CD8-positive, alpha-beta memory T cell (primary cell): ENCODE data around the gene NLRP9. TPM values are rescaled to one million over a fixed set of nuclear protein-coding genes. Genes with fewer than 3 reads are reported as not detected.

Experiments used
- CTCF ChIA-PET: fragments of 350-600 bp; sonication (Branson Sonifier 250); formaldehyde crosslinking; loops from one replicate; lab custom pipeline; 2021; ENCODE audit warnings: antibody characterized with exemption; lab: Charles Lee
- POLR2A ChIA-PET: fragments of 350-600 bp; sonication (Branson Sonifier 250); formaldehyde crosslinking; loops from one replicate; lab custom pipeline; 2021; ENCODE audit warnings: antibody characterized with exemption; lab: Charles Lee
- DNase-seq, 5 donors: peaks; one replicate each; pipeline versions ENCODE4 v3.0.0 to v3.0.0-alpha.2; 2020 to 2022; ENCODE audit warnings: mixed read lengths in 1 of 5
- H3K27ac ChIP-seq: one replicate; pipeline ENCODE4 v1.7.0; 2013; ENCODE audit warnings: low read depth, mild to moderate bottlenecking, low read length, moderate library complexity
- H3K27me3 ChIP-seq: 2 replicates; pipeline ENCODE4 v1.7.0; 2013; ENCODE audit warnings: low read length, mild to moderate bottlenecking; ENCODE audit not compliant: insufficient read depth, poor library complexity, severe bottlenecking
- H3K36me3 ChIP-seq: 2 replicates; pipeline ENCODE4 v1.7.0; 2013; ENCODE audit warnings: mild to moderate bottlenecking, low read length, moderate library complexity; ENCODE audit not compliant: insufficient read depth
- H3K4me1 ChIP-seq: 2 replicates; pipeline ENCODE4 v1.7.0; 2013; ENCODE audit warnings: mild to moderate bottlenecking, low read length, moderate library complexity; ENCODE audit not compliant: insufficient read depth
- H3K4me3 ChIP-seq: 2 replicates; pipeline ENCODE4 v1.7.0; 2013; ENCODE audit warnings: mild to moderate bottlenecking, low read length
- H3K9me3 ChIP-seq: 2 replicates; pipeline ENCODE4 v1.7.0; 2013; ENCODE audit warnings: mild to moderate bottlenecking, low read length
- H3K27ac Mint-ChIP-seq, 8 donors: one replicate each; pipeline ENCODE4 v1.8.0; 2020 to 2021; ENCODE audit warnings: mixed read lengths in 8 of 8, mild to moderate bottlenecking in 6 of 8, inconsistent platforms in 3 of 8, moderate library complexity in 3 of 8
- H3K27me3 Mint-ChIP-seq, 2 donors: one replicate each; pipeline ENCODE4 v1.8.0; 2020 to 2021; ENCODE audit warnings: mixed read lengths in 2 of 2, mild to moderate bottlenecking in 1 of 2, moderate library complexity in 1 of 2
- H3K36me3 Mint-ChIP-seq, 3 donors: one replicate each; pipeline ENCODE4 v1.8.0; 2020 to 2021; ENCODE audit warnings: mixed read lengths in 3 of 3, inconsistent platforms in 1 of 3, mild to moderate bottlenecking in 1 of 3
- H3K4me1 Mint-ChIP-seq, 3 donors: one replicate each; pipeline ENCODE4 v1.8.0; 2020 to 2021; ENCODE audit warnings: mixed read lengths in 3 of 3, inconsistent platforms in 1 of 3, mild to moderate bottlenecking in 1 of 3
- H3K4me3 Mint-ChIP-seq, 7 donors: one replicate each; pipeline ENCODE4 v1.8.0; 2020 to 2021; ENCODE audit warnings: mixed read lengths in 7 of 7, mild to moderate bottlenecking in 6 of 7, moderate library complexity in 4 of 7, inconsistent platforms in 2 of 7
- H3K9me3 Mint-ChIP-seq, 5 donors: one replicate each; pipeline ENCODE4 v1.8.0; 2020 to 2022; ENCODE audit warnings: mixed read lengths in 5 of 5, mild to moderate bottlenecking in 3 of 5, moderate library complexity in 2 of 5, inconsistent platforms in 1 of 5
- polyA plus RNA-seq: library from polyadenylated mRNA; unstranded; fragments of 300-500 nt; fragmentation: Illumina TruSeq; gene quantifications from one replicate; pipeline ENCODE4 v1.2.3, GENCODE V29; 2021
- total RNA-seq, 2 experiments: library from RNA; stranded (reverse); gene quantifications; one replicate each; pipeline ENCODE4 v1.2.3, GENCODE V29; 2021

Gene NLRP9
- total and polyA plus RNA-seq, 3 experiments from 2014 or later, result not detected

DNA sequence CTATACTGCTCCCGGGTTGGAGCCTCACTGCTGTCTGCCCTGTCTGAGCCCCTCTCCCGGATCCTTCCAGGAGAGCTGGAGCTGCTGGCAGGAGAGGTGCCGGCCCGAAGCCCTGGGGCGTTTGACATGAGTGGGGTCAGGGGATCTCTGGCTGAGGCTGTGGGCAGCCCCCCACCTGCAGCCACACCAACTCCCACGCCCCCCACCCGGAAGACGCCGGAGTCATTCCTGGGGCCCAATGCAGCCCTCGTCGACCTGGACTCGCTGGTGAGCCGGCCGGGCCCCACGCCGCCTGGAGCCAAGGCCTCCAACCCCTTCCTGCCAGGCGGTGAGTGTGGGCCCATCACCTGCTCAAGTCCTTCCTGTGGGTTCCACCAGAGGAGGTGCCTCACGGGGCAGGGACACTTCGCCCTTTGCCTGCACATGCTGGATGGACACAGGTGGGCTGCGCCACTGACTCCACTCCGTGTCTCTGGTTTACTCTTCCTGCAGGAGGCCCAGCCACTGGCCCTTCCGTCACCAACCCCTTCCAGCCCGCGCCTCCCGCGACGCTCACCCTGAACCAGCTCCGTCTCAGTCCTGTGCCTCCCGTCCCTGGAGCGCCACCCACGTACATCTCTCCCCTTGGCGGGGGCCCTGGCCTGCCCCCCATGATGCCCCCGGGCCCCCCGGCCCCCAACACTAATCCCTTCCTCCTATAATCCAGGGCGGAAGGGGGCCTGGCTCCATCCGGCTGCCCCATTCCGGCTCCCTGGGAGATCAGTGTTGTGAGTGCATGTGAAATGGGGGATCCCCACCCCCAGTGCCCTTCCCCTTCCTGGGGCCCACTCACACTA, 43.3 kb downstream of the NLRP9 start:
- Histone ChIP-seq H3K9me3 (no peaks in the 10 kb centered on the region), H3K36me3 (peaks cover 23% of the 10 kb centered on the region), H3K4me3 (no peak overlapping the region), H3K27ac (no peak overlapping the region), H3K27me3 (no peaks in the 10 kb centered on the region), H3K4me1 (no peaks in the 10 kb centered on the region)
- Mint-ChIP-seq H3K4me3 (no peak overlapping the region), H3K9me3 (no peaks in the 10 kb centered on the region), H3K4me1 (no peaks in the 10 kb centered on the region), H3K36me3 (peaks cover 0 to 76% (median 7%) of the 10 kb centered on the region in 3 donors), H3K27me3 (no peaks in the 10 kb centered on the region), H3K27ac (peak overlapping the region in 1 of 8 donors; percentile 41)
- POLR2A ChIA-PET, result no interaction called here
- no peak for DNase-seq
- CTCF ChIA-PET, result no interaction called here

DNA sequence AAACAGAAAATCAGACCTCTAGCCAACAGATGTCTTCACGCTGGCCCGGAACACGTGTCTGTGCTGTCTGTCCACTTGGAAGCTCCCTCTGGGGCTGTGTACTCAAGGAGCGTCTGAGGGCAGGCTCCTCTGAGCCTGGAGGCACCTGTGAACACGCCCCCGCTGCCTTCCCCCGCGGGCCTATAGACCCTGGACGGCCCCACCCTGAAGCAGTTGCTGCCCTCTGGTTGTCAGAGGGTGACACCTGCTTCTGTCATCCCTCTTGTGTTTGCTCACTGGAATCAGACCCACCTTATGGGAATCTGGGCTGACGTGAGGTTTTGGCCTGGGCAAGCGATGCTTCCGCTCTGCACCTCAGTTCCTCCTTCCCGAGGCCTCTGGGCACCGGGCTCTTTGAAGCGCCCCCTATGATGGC, 44.0 kb downstream of the NLRP9 start:
- Histone ChIP-seq H3K36me3 (peaks cover 27% of the 10 kb centered on the region), H3K4me1 (no peaks in the 10 kb centered on the region), H3K9me3 (no peaks in the 10 kb centered on the region), H3K27me3 (no peaks in the 10 kb centered on the region), H3K27ac (no peak overlapping the region), H3K4me3 (no peak overlapping the region)
- no peaks in the 10 kb centered on the region for H3K9me3 Mint-ChIP-seq
- H3K4me1 Mint-ChIP-seq, result no peaks in the 10 kb centered on the region
- DNase-seq, result no peak
- CTCF ChIA-PET, result no interaction called here
- no peaks in the 10 kb centered on the region for H3K27me3 Mint-ChIP-seq
- H3K36me3 Mint-ChIP-seq, result peaks cover 0 to 78% (median 7%) of the 10 kb centered on the region in 3 donors
- no peak overlapping the region for H3K27ac Mint-ChIP-seq
- POLR2A ChIA-PET, result no interaction called here
- H3K4me3 Mint-ChIP-seq, result no peak overlapping the region

DNA sequence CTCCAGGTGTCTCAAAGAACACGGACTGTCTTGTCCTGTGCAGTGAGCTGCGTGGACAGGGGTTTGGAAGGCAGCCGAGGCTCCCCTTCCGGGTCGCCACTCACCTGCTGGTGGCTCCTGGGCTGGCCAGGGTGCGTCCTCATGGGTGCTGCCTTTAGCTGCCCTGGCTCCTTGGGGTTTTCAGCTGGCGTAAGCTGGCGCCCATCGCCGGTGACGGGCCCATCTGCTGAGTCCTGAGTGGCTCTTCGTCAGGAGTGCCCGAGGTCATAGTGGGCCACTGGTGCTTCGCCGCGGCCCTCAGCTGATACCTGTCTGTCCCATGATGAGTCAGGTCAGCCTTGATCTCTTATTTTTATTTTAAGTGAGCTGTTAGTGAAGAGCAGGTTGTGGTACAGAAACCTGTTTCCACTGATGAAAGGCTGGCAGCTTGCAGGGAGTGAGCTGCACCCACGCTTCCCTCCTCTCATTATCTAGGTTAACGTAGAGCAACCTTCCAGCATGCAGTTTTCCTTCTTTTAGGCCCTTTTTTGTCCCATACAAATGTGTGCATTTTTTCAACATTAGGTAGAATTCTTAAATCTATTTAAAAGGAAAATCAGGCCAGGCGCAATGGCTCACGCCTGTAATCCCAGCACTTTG, 44.7 kb downstream of the NLRP9 start:
- H3K36me3 ChIP-seq, result peaks cover 28% of the 10 kb centered on the region
- peak in 1 of 5 donors; percentile 42 for DNase-seq
- Mint-ChIP-seq H3K27me3 (no peaks in the 10 kb centered on the region), H3K9me3 (no peaks in the 10 kb centered on the region), H3K4me1 (no peaks in the 10 kb centered on the region), H3K27ac (no peak overlapping the region), H3K4me3 (no peak overlapping the region), H3K36me3 (peaks cover 0 to 78% (median 7%) of the 10 kb centered on the region in 3 donors)
- H3K9me3 ChIP-seq, result no peaks in the 10 kb centered on the region
- ChIA-PET CTCF (no interaction called here), POLR2A (no interaction called here)
- H3K4me1 ChIP-seq, result no peaks in the 10 kb centered on the region
- H3K27ac ChIP-seq, result no peak overlapping the region
- no peak overlapping the region for H3K4me3 ChIP-seq
- H3K27me3 ChIP-seq, result no peaks in the 10 kb centered on the region

DNA sequence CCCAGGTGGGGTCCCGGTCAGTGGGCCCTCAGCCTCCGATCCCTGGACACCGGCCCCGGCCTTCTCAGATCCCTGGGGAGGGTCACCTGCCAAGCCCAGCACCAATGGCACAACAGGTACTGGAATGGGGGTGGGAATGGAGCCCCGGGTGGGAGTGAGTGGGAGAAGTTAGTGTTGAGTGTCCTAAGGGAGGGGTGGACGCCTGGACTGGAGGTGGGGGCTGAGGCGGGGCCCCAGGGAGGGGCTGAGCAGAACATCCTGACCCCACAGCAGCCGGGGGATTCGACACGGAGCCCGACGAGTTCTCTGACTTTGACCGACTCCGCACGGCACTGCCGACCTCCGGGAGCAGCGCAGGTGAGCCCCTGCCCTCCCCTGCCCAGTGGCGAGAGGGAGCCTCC, 45.5 kb downstream of the NLRP9 start:
- peaks cover 28% of the 10 kb centered on the region for H3K36me3 ChIP-seq
- POLR2A ChIA-PET, result no interaction called here
- H3K27ac ChIP-seq, result no peak overlapping the region
- no peaks in the 10 kb centered on the region for H3K9me3 ChIP-seq
- Mint-ChIP-seq H3K4me1 (no peaks in the 10 kb centered on the region), H3K27me3 (no peaks in the 10 kb centered on the region), H3K36me3 (peaks cover 0 to 79% (median 7%) of the 10 kb centered on the region in 3 donors), H3K27ac (no peak overlapping the region), H3K4me3 (no peak overlapping the region), H3K9me3 (no peaks in the 10 kb centered on the region)
- peak in 1 of 5 donors; percentile 39 for DNase-seq
- no peaks in the 10 kb centered on the region for H3K4me1 ChIP-seq
- no peaks in the 10 kb centered on the region for H3K27me3 ChIP-seq
- H3K4me3 ChIP-seq, result no peak overlapping the region
- CTCF ChIA-PET, result no interaction called here

DNA sequence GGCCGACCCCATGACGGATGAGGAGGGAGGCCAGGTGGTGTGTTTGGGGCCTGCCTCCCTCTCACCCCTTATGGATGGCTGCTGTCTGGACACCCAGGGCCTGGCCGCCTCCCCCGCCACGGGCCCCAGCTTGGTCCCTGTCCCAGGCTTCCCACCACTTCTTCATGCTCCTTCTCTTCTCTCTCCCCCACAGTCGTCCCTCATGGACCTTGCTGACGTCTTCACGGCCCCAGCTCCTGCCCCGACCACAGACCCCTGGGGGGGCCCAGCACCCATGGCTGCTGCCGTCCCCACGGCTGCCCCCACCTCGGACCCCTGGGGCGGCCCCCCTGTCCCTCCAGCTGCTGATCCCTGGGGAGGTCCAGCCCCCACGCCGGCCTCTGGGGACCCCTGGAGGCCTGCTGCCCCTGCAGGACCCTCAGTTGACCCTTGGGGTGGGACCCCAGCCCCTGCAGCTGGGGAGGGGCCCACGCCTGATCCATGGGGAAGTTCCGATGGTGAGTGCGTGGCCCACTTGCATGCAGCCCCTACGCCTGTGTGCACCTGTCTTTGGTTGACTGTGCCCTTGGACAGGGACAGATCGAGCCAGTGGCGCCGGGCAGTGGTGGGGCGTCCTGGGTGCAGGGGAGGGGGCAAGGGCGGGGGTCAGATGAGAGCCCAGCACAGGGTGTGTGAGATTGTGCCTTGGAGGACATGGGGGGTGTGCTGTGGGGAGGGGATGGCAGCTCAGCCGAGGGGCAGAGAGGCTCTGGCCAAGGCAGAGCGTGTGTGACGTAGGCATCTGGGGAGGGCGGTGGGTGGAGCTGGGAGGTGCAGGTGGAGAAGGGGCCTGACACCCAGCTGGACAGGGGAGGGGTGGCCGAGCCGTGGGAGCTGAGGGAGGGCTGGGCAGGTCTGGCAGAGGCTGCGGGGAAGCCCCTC, 46.4 kb downstream of the NLRP9 start:
- H3K4me1 Mint-ChIP-seq, result peaks cover 0 to 6% (median 0%) of the 10 kb centered on the region in 3 donors
- peak in 1 of 5 donors; percentile 46 for DNase-seq
- Histone ChIP-seq H3K36me3 (peaks cover 28% of the 10 kb centered on the region), H3K9me3 (no peaks in the 10 kb centered on the region), H3K4me1 (no peaks in the 10 kb centered on the region), H3K27ac (no peak overlapping the region), H3K27me3 (no peaks in the 10 kb centered on the region), H3K4me3 (no peak overlapping the region)
- peak overlapping the region in 1 of 8 donors; percentile 79 for H3K27ac Mint-ChIP-seq
- H3K27me3 Mint-ChIP-seq, result no peaks in the 10 kb centered on the region
- POLR2A ChIA-PET, result no interaction called here
- CTCF ChIA-PET, result no interaction called here
- peaks cover 0 to 78% (median 7%) of the 10 kb centered on the region in 3 donors for H3K36me3 Mint-ChIP-seq
- H3K9me3 Mint-ChIP-seq, result no peaks in the 10 kb centered on the region
- H3K4me3 Mint-ChIP-seq, result no peak overlapping the region

DNA sequence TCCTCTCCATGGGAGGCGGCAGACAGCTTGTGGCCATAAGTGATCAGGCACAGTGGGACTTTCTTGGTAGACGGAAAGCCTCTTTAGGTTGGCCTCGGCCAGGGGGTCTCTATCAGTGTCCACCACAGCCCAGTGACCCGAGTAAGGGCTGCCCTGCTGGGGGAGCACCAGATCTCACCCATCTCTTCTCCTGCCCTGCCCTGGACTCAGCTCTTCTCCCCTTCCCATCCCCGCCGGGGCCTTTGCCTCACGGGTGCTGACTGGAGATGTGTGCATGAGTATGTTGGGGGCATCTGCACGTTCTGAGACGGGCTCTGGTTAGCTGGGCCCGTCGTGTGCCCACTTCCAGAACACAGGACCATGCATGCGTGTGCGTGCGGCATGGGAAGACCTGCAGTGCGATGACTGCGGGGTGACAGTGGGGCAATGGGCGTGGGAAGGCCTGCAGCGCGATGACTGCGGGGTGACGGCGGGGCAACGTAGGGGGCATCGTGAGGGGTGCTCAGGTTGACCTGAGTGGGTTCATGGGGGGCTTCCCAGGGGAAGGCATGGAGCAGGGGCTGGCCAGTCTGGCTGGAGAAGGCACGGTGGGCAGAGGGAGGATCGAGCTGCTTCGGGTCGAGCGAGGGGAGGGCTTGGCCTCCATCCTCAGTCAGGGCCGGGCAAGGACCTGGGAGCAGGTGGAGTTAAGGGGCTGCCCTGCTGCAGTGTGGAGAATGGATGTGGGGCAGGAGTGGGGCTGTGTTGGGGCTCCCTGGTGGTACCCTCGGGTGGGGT, 47.2 kb downstream of the NLRP9 start:
- POLR2A ChIA-PET, result no interaction called here

DNA sequence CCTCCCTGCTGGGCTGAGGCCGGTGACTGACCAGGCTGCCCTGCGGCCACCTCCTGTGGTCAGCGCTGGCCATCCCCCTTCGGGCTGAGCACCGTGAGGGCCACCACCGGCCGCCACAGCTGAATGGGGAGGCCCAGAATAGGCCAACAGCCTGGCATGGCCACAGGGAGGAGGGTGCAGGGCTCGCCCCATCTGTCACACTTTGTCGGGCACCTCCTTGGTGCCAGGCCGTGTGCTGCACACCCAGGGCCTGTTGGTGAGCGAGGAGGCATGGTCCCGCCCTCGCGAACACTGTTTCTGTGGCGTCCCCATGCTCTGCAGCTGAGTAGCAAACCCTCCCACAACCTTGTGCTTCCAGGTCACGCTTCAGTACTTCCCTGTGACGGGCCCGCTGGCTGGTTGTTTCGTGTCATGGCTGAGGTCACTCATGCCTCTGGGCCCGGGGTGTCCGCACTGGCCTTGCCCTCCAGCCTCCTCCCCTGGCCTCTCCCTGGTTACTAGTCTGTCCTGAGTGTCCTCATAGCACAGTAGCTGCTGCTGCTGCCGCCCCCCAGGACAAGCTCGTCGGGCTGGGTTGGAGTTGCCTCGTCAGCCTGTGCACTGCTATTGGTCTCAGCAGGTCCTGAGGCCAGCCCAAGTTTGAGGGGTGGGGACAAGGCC, 48.0 kb downstream of the NLRP9 start:
- ChIA-PET CTCF (no interaction called here), POLR2A (no interaction called here)
- H3K27me3 Mint-ChIP-seq, result no peaks in the 10 kb centered on the region
- no peak overlapping the region for H3K27ac Mint-ChIP-seq
- no peaks in the 10 kb centered on the region for H3K9me3 Mint-ChIP-seq
- no peaks in the 10 kb centered on the region for H3K4me1 ChIP-seq
- no peaks in the 10 kb centered on the region for H3K27me3 ChIP-seq
- peaks cover 0 to 78% (median 7%) of the 10 kb centered on the region in 3 donors for H3K36me3 Mint-ChIP-seq
- no peaks in the 10 kb centered on the region for H3K9me3 ChIP-seq
- no peak overlapping the region for H3K4me3 ChIP-seq
- peaks cover 3 to 18% (median 5%) of the 10 kb centered on the region in 3 donors for H3K4me1 Mint-ChIP-seq
- H3K27ac ChIP-seq, result no peak overlapping the region
- DNase-seq, result peak in 1 of 5 donors; percentile 40
- no peak overlapping the region for H3K4me3 Mint-ChIP-seq
- peaks cover 32% of the 10 kb centered on the region for H3K36me3 ChIP-seq

More for the DNA sequence above, 47.2 kb downstream of the NLRP9 start:
- H3K36me3 ChIP-seq, result peaks cover 31% of the 10 kb centered on the region
- H3K9me3 ChIP-seq, result no peaks in the 10 kb centered on the region
- peak in 1 of 5 donors; percentile 30 for DNase-seq
- H3K27ac ChIP-seq, result no peak overlapping the region
- peaks cover 3 to 13% (median 3%) of the 10 kb centered on the region in 3 donors for H3K4me1 Mint-ChIP-seq
- CTCF ChIA-PET, result no interaction called here
- no peaks in the 10 kb centered on the region for H3K27me3 Mint-ChIP-seq
- H3K27ac Mint-ChIP-seq, result no peak overlapping the region
- no peak overlapping the region for H3K4me3 Mint-ChIP-seq
- no peaks in the 10 kb centered on the region for H3K9me3 Mint-ChIP-seq
- no peaks in the 10 kb centered on the region for H3K27me3 ChIP-seq
- H3K36me3 Mint-ChIP-seq, result peaks cover 0 to 77% (median 7%) of the 10 kb centered on the region in 3 donors
- no peak overlapping the region for H3K4me3 ChIP-seq
- H3K4me1 ChIP-seq, result no peaks in the 10 kb centered on the region
